ENCODE results near the gene CYSTM1.

The CYSTM1 gene

GRCh38 chr5:140261403-140262171 is 86.6 kb downstream of the CYSTM1 start:
- DNase-seq: no peak

GRCh38 chr5:140262221-140262620 is 87.2 kb downstream of the CYSTM1 start:
- no peak for DNase-seq

GRCh38 chr5:140262839-140263238 is 87.9 kb downstream of the CYSTM1 start:
- DNase-seq: no peak

DNA sequence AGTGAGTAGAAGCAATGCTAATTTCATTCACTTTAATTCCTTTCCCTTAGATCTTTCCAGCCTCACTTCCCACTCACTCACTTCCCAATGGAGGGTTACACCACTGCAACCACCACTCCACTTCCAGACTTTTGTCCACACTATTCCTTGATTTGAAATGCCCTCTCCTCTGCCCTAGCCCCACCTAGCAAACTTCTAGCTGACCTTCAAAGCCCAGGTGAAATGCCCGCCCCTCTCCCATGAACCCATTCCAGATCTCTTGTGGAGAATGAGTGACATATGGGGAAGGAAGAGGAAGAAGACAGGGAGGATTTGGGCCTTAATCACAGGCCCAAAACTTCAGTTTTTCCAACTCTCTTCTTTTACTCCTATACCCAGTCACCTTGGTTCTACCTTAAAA is 90.9 kb downstream of the CYSTM1 start:
- DNase-seq: no peak

DNA sequence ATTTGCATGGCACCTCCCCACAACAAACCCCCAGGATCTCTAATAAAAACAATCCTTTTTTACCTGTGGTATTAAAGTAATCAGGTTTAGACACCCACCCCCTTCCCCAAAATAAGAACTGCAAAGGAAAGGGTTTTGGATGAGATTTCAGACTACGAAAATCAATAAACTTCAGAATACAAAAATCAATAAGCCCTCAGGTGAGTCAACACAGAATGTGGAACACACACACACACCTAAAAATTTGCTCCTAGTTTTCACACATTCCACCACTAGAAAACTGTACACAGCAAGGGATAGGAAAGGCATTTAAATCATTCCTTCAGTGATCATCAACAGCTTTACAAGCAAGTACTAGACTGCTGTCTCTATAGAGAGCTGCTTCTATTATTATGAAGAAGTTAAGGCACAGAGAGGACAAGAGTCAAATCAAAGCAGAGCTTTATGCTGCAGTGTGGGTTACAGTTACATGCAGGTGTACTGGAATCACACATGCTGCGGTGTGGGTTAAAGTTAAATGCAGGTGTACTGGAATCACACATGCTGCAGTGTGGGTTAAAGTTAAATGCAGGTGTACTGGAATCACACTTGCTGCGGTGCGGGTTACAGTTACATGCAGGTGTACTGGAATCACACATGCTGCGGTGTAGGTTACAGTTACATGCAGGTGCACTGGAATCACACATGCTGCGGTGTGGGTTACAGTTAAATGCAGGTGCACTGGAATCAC is 91.6 kb downstream of the CYSTM1 start:
- DNase-seq: no peak

DNA sequence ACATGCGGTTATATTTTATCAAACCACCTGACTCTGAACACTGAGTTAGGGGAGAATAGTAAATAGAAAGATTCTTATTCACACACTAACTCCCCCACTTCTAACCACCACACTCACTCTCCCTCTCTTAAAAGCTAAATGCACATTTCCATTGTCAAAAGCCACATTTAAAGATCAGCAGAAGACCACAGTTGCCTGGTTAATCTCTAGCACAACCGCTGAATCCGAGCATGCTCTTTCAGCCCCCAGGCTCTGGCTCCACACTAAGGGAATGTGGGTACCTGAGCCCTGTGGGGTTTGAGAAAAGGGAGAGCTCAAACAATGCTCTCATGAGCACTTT is 92.2 kb downstream of the CYSTM1 start:
- DNase-seq: no peak

DNA sequence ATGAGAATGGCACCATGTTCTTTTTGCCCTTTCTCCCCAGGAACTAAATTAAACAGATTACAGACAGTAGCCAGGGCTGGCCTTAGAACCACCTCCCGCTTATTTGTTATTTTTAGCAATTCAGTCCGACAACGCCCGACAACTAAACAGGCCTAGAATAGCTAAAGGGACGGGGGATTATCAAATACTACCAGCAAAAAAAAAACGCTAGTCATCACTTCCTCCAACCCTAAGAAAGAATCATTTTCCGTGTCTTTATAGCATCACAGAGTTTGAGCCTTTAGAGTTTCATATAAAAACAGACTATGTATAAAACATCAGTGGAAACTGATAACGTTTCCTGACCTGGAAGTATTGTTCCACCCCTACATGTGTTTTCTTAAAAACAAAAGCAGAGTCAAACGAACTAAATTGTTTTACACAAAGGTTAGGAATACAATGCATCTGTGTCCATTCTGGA is 92.6 kb downstream of the CYSTM1 start:
- no peak for DNase-seq

GRCh38 chr5:140270008-140270407 is 95.0 kb downstream of the CYSTM1 start:
- DNase-seq: no peak

- no peak for DNase-seq
Observed at GRCh38 chr5:140273401-140273877, 98.5 kb downstream of the CYSTM1 start.

GRCh38 chr5:140275837-140276236 is 100.8 kb downstream of the CYSTM1 start:
- no peak for DNase-seq

GRCh38 chr5:140282266-140282665 is 107.3 kb downstream of the CYSTM1 start:
- no peak for DNase-seq

DNA sequence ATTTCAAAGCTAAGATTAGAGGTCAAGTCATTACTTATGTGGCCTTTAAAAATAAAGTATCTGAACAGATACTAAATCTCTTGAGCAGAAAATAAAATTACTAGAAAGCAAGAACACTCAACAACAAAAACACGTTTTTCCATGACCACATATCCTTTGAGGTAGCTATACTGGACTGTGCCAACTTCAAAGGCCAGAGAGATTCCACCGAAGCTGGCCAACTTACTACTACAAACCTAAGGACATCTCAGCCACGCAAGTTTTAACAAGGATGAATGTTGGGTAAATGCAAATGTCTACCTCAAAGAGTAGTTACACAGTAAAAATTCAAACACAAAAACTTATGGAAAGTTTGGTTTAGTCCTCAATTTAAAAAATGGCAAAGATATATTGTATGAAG is 109.0 kb downstream of the CYSTM1 start:
- DNase-seq: no peak

- DNase-seq: no peak
Observed at GRCh38 chr5:140286424-140286823, 111.4 kb downstream of the CYSTM1 start.

GRCh38 chr5:140287801-140288521 is 113.0 kb downstream of the CYSTM1 start:
- no peak for DNase-seq

GRCh38 chr5:140292212-140293036 is 117.4 kb downstream of the CYSTM1 start:
- no peak for DNase-seq
